K562 (cell line): ENCODE measurements around the gene PARP1. TPM values are rescaled to one million over a fixed set of nuclear protein-coding genes. Genes with fewer than 3 reads are reported as not detected.

ENCODE experiments used
- ATAC-seq: fragments of 200-7000 bp; cut with Tn5 transposase; 3 replicates; pipeline ENCODE4 v1.9.1; 2020; ENCODE audit warnings: moderate library complexity
- BruUV-seq: library from RNA; stranded (reverse); fragments of 400-500 nt; replicated peaks from 2 replicates; lab custom pipeline; 2021; lab: Mats Ljungman, UMichigan
- CTCF ChIA-PET: fragments of 300-600 bp; formaldehyde crosslinking; extraction: SDS; loops from one replicate; lab custom pipeline; 2021; ENCODE audit warnings: low intra/inter-chr PET ratio; lab: Yijun Ruan, JAX
- POLR2A ChIA-PET: fragments of 300-600, 350-650 bp; sonication (Branson Sonifier 250); formaldehyde crosslinking; extraction: SDS; loops from one replicate; lab custom pipeline; 2021; ENCODE audit warnings: antibody characterized with exemption, inconsistent platforms; lab: Yijun Ruan, JAX
- DNase-seq, 4 experiments: peaks; one replicate each; pipeline versions ENCODE4 v3.0.0 to v3.0.0-alpha.2; 2011 to 2018; ENCODE audit warnings: low spot score in 3 of 4, mixed read lengths in 3 of 4; ENCODE audit errors: extremely low read depth in 1 of 4
- FAIRE-seq: peaks from 2 replicates; lab custom pipeline; 2011; peaks lifted over from hg19 to GRCh38; lab: Jason Lieb, UNC
- H2AFZ ChIP-seq: 2 replicates; pipeline ENCODE4 v1.6.0; 2011; ENCODE audit warnings: low read depth, low read length, control low read depth, inconsistent platforms
- H3K27ac ChIP-seq: fragments of 200-600 bp; 3 replicates; pipeline ENCODE4 v1.8.0; 2011; ENCODE audit warnings: low read depth, mild to moderate bottlenecking, control low read depth, inconsistent platforms, low read length, moderate library complexity, mixed read lengths; ENCODE audit errors: extremely low read depth
- H3K27me3 ChIP-seq, 2 experiments: fragments of 300-600 bp in 1 of 2; 2 replicates in 1 of 2; 3 replicates in 1 of 2; pipeline versions ENCODE4 v1.6.0 to v1.8.0; 2011; ENCODE audit warnings: inconsistent platforms in 2 of 2, low read length in 2 of 2, mild to moderate bottlenecking in 1 of 2, mixed read lengths in 1 of 2, moderate library complexity in 1 of 2; ENCODE audit not compliant: control insufficient read depth in 2 of 2, insufficient read depth in 2 of 2
- H3K36me3 ChIP-seq: fragments of 300-600 bp; 3 replicates; pipeline ENCODE4 v1.8.0; 2011; ENCODE audit warnings: mild to moderate bottlenecking, low read length, inconsistent platforms; ENCODE audit not compliant: control insufficient read depth, insufficient read depth
- H3K4me1 ChIP-seq, 2 experiments: fragments of 200-600 bp in 1 of 2; replicated peaks in 1 of 2; 2 replicates in 1 of 2; 3 replicates in 1 of 2; pipeline versions ENCODE4 v1.5.1 to v1.8.0; 2011; ENCODE audit warnings: inconsistent platforms in 2 of 2, low read length in 2 of 2, mild to moderate bottlenecking in 1 of 2, mixed read lengths in 1 of 2, moderate library complexity in 1 of 2; ENCODE audit not compliant: control insufficient read depth in 2 of 2, insufficient read depth in 2 of 2
- H3K4me2 ChIP-seq: 2 replicates; pipeline ENCODE4 v1.6.1; 2011; ENCODE audit warnings: low read length, control low read depth, inconsistent platforms, mixed read lengths; ENCODE audit not compliant: insufficient read depth
- H3K4me3 ChIP-seq: fragments of 200-600 bp; sonication (generic), shearing (Covaris generic); 2 replicates; pipeline ENCODE4 v1.5.1; 2016; ENCODE audit warnings: control low read depth, inconsistent platforms
- H3K79me2 ChIP-seq: fragments of 200-600 bp; 3 replicates; pipeline ENCODE4 v1.8.0; 2011; ENCODE audit warnings: low read length, inconsistent platforms; ENCODE audit not compliant: control insufficient read depth, insufficient read depth
- H3K9ac ChIP-seq, 2 experiments: 2 replicates each; pipeline versions ENCODE4 v1.6.0 to v1.6.1; 2011; ENCODE audit warnings: low read depth in 2 of 2, low read length in 2 of 2, control low read depth in 1 of 2, inconsistent platforms in 1 of 2, mild to moderate bottlenecking in 1 of 2, mixed read lengths in 1 of 2; ENCODE audit not compliant: insufficient read depth in 1 of 2
- H3K9me1 ChIP-seq: one replicate; pipeline ENCODE4 v1.6.0; 2011; ENCODE audit warnings: inconsistent platforms, mild to moderate bottlenecking, low read length, moderate library complexity; ENCODE audit not compliant: control insufficient read depth, insufficient read depth
- H3K9me3 ChIP-seq: replicated peaks from 2 replicates; pipeline ENCODE4 v1.5.1; 2011; ENCODE audit warnings: low read depth, low read length, inconsistent platforms; ENCODE audit not compliant: control insufficient read depth, insufficient read depth
- H4K20me1 ChIP-seq: replicated peaks from 2 replicates; pipeline ENCODE4 v1.6.1; 2011; ENCODE audit warnings: low read length, inconsistent platforms, mixed read lengths; ENCODE audit not compliant: control insufficient read depth, insufficient read depth
- ATF1 ChIP-seq, 2 experiments: fragments of 450-650 bp in 1 of 2; IDR thresholded peaks; 2 replicates each; pipeline ENCODE4 v1.6.1; 2016; ENCODE audit warnings: missing compliant biosample characterization in 1 of 2, missing genetic modification characterization in 1 of 2
- CHD2 ChIP-seq: IDR thresholded peaks from 2 replicates; pipeline ENCODE4 v1.6.1; 2011; ENCODE audit warnings: low read depth, low read length
- FOXJ3 ChIP-seq: sonication (generic); formaldehyde crosslinking; IDR thresholded peaks from 2 replicates; pipeline ENCODE4 v1.4.0; 2020; ENCODE audit warnings: mild to moderate bottlenecking, missing genetic modification reagents
- MEF2A ChIP-seq: IDR thresholded peaks from 2 replicates; pipeline ENCODE4 v1.6.1; 2011; ENCODE audit warnings: low read depth, mild to moderate bottlenecking, low read length, moderate library complexity; ENCODE audit not compliant: control insufficient read depth
- NCOA4 ChIP-seq: fragments of 450-650 bp; IDR thresholded peaks from 2 replicates; pipeline ENCODE4 v1.6.1; 2018; ENCODE audit warnings: mild to moderate bottlenecking; ENCODE audit not compliant: partially characterized antibody
- RFX7 ChIP-seq: fragments of 250-450 bp; sonication (Bioruptor Pico); IDR thresholded peaks from 2 replicates; pipeline ENCODE4 v1.5.1; 2021; ENCODE audit warnings: mild to moderate bottlenecking
- SIN3B ChIP-seq: fragments of 450-650 bp; IDR thresholded peaks from 2 replicates; pipeline ENCODE4 v1.6.1; 2017; ENCODE audit warnings: low read depth, mild to moderate bottlenecking, moderate library complexity
- TAL1 ChIP-seq: fragments of 450-650 bp; IDR thresholded peaks from 2 replicates; pipeline ENCODE4 v1.6.1; 2016; ENCODE audit warnings: mild to moderate bottlenecking
- YY1 ChIP-seq, 3 experiments: IDR thresholded peaks; 2 replicates each; pipeline ENCODE4 v1.6.1; 2011; ENCODE audit warnings: low read length in 2 of 3, mild to moderate bottlenecking in 2 of 3, moderate library complexity in 2 of 3, borderline replicate concordance in 1 of 3, control low read depth in 1 of 3, low read depth in 1 of 3; ENCODE audit not compliant: insufficient read depth in 3 of 3, insufficient replicate concordance in 2 of 3, control insufficient read depth in 1 of 3, insufficient read length in 1 of 3; ENCODE audit errors: extremely low read depth in 1 of 3
- ZBTB43 ChIP-seq: sonication (generic); formaldehyde crosslinking; IDR thresholded peaks from 2 replicates; pipeline ENCODE4 v1.8.0; 2023; ENCODE audit warnings: mild to moderate bottlenecking, missing genetic modification reagents
- ZNF589 ChIP-seq: fragments of 200-800 bp; sonication (Bioruptor generic); IDR thresholded peaks from 2 replicates; pipeline ENCODE4 v1.6.1; 2016; ENCODE audit warnings: low read depth, missing genetic modification characterization, missing compliant biosample characterization
- ZNF75A ChIP-seq: fragments of 450-650 bp; formaldehyde crosslinking; IDR thresholded peaks from 2 replicates; pipeline ENCODE4 v1.4.0; 2020; ENCODE audit warnings: mild to moderate bottlenecking
- WGBS: fragments of 100-300 bp; shearing (Covaris generic); methylation state at CpG from one replicate; pipeline ENCODE4 v1.1.6; 2016; ENCODE audit warnings: low coverage, mixed read lengths; ENCODE audit not compliant: insufficient coverage; ENCODE audit errors: missing lambda C conversion rate; 5-methylcytosine and 5-hydroxymethylcytosine counted together
- in situ Hi-C: fragments of 300-500 bp; cut with MboI; formaldehyde crosslinking; loops from 4 replicates; pipeline ENCODE4 v1.15.0; 2018; ENCODE audit warnings: inconsistent platforms, mixed read lengths
- intact Hi-C: fragments of 100-400 bp; cut with micrococcal nuclease; formaldehyde crosslinking; loops from 2 replicates; pipeline ENCODE4 v1.14.2; 2022
- polyA plus RNA-seq, 8 experiments: library from polyadenylated mRNA; depleted of rRNA in 4 of 8; stranded (reverse) in 5 of 8; unstranded in 3 of 8; fragments of >200 nt; fragmentation: Nextera tagmentation in 2 of 8; fragmentation: Illumina TruSeq in 1 of 8; extraction: Ambion mirVana in 2 of 8; extraction: Trizol in 1 of 8; gene quantifications; 2 replicates each; pipeline versions ENCODE4 v1.2.1 to v1.2.3, GENCODE V29; 2011 to 2014; ENCODE audit warnings: inconsistent platforms in 1 of 8, missing spikeins in 1 of 8
- total RNA-seq, 7 experiments: library from RNA; depleted of rRNA in 6 of 7; stranded (reverse); fragments of >200 nt in 6 of 7; fragmentation: Illumina TruSeq in 2 of 7; extraction: Trizol in 2 of 7; gene quantifications; 2 replicates each; pipeline versions ENCODE4 v1.2.1 to v1.2.3, GENCODE V29; 2011 to 2021; ENCODE audit warnings: low replicate concordance in 1 of 7
- TF ChIP-seq, protein P1 (sequence below), 2 experiments: fragments of 200-800 bp in 1 of 2; sonication (Bioruptor generic) in 1 of 2; sonication (generic) in 1 of 2; formaldehyde crosslinking in 1 of 2; IDR thresholded peaks in 1 of 2; conservative IDR thresholded peaks in 1 of 2; 2 replicates each; pipeline versions ENCODE4 v1.5.0 to v1.6.1; 2016 to 2020; ENCODE audit warnings: missing compliant biosample characterization in 1 of 2, missing genetic modification characterization in 1 of 2, missing genetic modification reagents in 1 of 2
- TF ChIP-seq, protein P2 (sequence below), 2 experiments: IDR thresholded peaks; 2 replicates each; pipeline ENCODE4 v1.6.1; 2012; ENCODE audit warnings: improper control_type of control experiment in 2 of 2, low read depth in 2 of 2, low read length in 2 of 2, borderline replicate concordance in 1 of 2

PARP1 gene
- total and polyA plus RNA-seq, 9 of the 15 experiments (the other 6 are each of a cell fraction or from before 2014, with no cell fraction given): 121 to 306 (median 250) TPM

GRCh38 chr1:226381226-226381998 is 26.5 kb downstream of the PARP1 start (continued):
- TF ChIP-seq, protein P1, sequence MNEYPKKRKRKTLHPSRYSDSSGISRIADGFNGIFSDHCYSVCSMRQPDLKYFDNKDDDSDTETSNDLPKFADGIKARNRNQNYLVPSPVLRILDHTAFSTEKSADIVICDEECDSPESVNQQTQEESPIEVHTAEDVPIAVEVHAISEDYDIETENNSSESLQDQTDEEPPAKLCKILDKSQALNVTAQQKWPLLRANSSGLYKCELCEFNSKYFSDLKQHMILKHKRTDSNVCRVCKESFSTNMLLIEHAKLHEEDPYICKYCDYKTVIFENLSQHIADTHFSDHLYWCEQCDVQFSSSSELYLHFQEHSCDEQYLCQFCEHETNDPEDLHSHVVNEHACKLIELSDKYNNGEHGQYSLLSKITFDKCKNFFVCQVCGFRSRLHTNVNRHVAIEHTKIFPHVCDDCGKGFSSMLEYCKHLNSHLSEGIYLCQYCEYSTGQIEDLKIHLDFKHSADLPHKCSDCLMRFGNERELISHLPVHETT (CRISPR knock-in tag; conservative IDR thresholded peaks at IDR 0.05 in 1 of 2, IDR thresholded peaks at IDR 0.05 in 1 of 2): no peak
- TF ChIP-seq, protein P2, sequence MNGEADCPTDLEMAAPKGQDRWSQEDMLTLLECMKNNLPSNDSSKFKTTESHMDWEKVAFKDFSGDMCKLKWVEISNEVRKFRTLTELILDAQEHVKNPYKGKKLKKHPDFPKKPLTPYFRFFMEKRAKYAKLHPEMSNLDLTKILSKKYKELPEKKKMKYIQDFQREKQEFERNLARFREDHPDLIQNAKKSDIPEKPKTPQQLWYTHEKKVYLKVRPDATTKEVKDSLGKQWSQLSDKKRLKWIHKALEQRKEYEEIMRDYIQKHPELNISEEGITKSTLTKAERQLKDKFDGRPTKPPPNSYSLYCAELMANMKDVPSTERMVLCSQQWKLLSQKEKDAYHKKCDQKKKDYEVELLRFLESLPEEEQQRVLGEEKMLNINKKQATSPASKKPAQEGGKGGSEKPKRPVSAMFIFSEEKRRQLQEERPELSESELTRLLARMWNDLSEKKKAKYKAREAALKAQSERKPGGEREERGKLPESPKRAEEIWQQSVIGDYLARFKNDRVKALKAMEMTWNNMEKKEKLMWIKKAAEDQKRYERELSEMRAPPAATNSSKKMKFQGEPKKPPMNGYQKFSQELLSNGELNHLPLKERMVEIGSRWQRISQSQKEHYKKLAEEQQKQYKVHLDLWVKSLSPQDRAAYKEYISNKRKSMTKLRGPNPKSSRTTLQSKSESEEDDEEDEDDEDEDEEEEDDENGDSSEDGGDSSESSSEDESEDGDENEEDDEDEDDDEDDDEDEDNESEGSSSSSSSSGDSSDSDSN (IDR thresholded peaks at IDR 0.05; ENCODE audit: borderline replicate concordance in 1 of 2, low read depth in 2 of 2, low read length in 2 of 2): no peak
- TF ChIP-seq SIN3B (no peak), TAL1 (no peak)

- POLR2A ChIA-PET: interaction anchor here (1.2 kb wide), 1 partner anchor 84 kb away, joined by 3 read pairs; no protein-coding TSS in a partner anchor
- in situ Hi-C loops: no loop called here
- TF ChIP-seq ZNF75A: no peak
- TF ChIP-seq YY1 (IDR thresholded peaks at IDR 0.05; ENCODE audit: borderline replicate concordance in 1 of 3, control insufficient read depth in 1 of 3, extremely low read depth in 1 of 3, insufficient read depth in 3 of 3, insufficient read length in 1 of 3, insufficient replicate concordance in 2 of 3, low read depth in 1 of 3, low read length in 2 of 3): no peak
- TF ChIP-seq RFX7 (CRISPR knock-in tag): no peak
- no peak for TF ChIP-seq ZNF589 (CRISPR knock-in tag)
- TF ChIP-seq CHD2: no peak
- no peak for TF ChIP-seq FOXJ3
- no peak for TF ChIP-seq ATF1 (CRISPR knock-in tag; IDR thresholded peaks at IDR 0.05)
- TF ChIP-seq ATF1 (tag; IDR thresholded peaks at IDR 0.05): no peak
- no peak for TF ChIP-seq MEF2A
- no peak for TF ChIP-seq ZBTB43
- TF ChIP-seq NCOA4: no peak
Measured at GRCh38 chr1:226378071-226378470, 29.8 kb downstream of the PARP1 start.

More at GRCh38 chr1:226378071-226378470, 29.8 kb downstream of the PARP1 start:
- no peak for ATAC-seq
- Histone ChIP-seq H3K4me2 (no peak overlapping the region), H3K27me3 (no peaks in the 10 kb centered on the region), H3K4me1 (no peaks in the 10 kb centered on the region), H3K9me3 (no peaks in the 10 kb centered on the region), H2AFZ (no peak overlapping the region), H4K20me1 (no peaks in the 10 kb centered on the region), H3K79me2 (no peaks in the 10 kb centered on the region), H3K4me3 (no peak overlapping the region), H3K36me3 (peaks cover 100% of the 10 kb centered on the region), H3K9ac (no peak overlapping the region), H3K9me1 (no peaks in the 10 kb centered on the region), H3K27ac (no peak overlapping the region)
- CTCF ChIA-PET: no interaction called here
- BruUV-seq: no TSS peak
- FAIRE-seq: no peak
- DNase-seq: no peak
- WGBS: 83% methylated on average over 2 of the region's 2 CpGs
- intact Hi-C loops: no loop called here
